HFFc6 (cell line): ENCODE results near the gene USF3. TPM values are rescaled to one million over a fixed set of nuclear protein-coding genes. Genes with fewer than 3 reads are reported as not detected.

Experiments
- DNase-seq: peaks from one replicate; pipeline ENCODE4 v3.0.0-alpha.2; 2018
- H3K27ac Mint-ChIP-seq: 2 replicates; pipeline ENCODE4 v1.8.0; 2020; ENCODE audit warnings: mild to moderate bottlenecking, mixed read lengths
- H3K27me3 Mint-ChIP-seq: 2 replicates; pipeline ENCODE4 v1.8.0; 2021; ENCODE audit warnings: mild to moderate bottlenecking, moderate library complexity, mixed read lengths; ENCODE audit not compliant: insufficient read depth
- H3K36me3 Mint-ChIP-seq: 2 replicates; pipeline ENCODE4 v1.8.0; 2021; ENCODE audit warnings: low read depth, mixed read lengths
- H3K4me1 Mint-ChIP-seq: 2 replicates; pipeline ENCODE4 v1.8.0; 2020; ENCODE audit warnings: low read depth, mixed read lengths
- H3K4me3 Mint-ChIP-seq: 2 replicates; pipeline ENCODE4 v1.8.0; 2020; ENCODE audit warnings: mild to moderate bottlenecking, moderate library complexity, mixed read lengths
- H3K9me3 Mint-ChIP-seq: 2 replicates; pipeline ENCODE4 v1.8.0; 2020; ENCODE audit warnings: mild to moderate bottlenecking, mixed read lengths
- CTCF ChIP-seq: fragments of 200-600 bp; sonication (generic); IDR thresholded peaks from 2 replicates; pipeline ENCODE4 v1.5.0; 2021; ENCODE audit warnings: antibody characterized with exemption, mild to moderate bottlenecking
- total RNA-seq, 6 experiments: library from RNA; stranded (reverse); fragmentation: NEBNext Ultra II Directional; extraction: Animal tissue kit (Norgen Biotek cat#: 25700); gene quantifications; 2 replicates in 1 of 6; 3 replicates in 5 of 6; pipeline ENCODE4 v1.2.3, GENCODE V29; 2021

The USF3 gene
- total RNA-seq, 6 experiments from 2014 or later: 8.5 to 10.7 (median 10.5) TPM

GRCh38 chr3:113660458-113660857 is 36.0 kb downstream of the USF3 start:
- no peak for DNase-seq
- Mint-ChIP-seq H3K9me3 (no peaks in the 10 kb centered on the region), H3K4me3 (no peak overlapping the region), H3K27ac (no peak overlapping the region), H3K36me3 (peaks cover 42% of the 10 kb centered on the region), H3K4me1 (no peaks in the 10 kb centered on the region), H3K27me3 (no peaks in the 10 kb centered on the region)
- TF ChIP-seq CTCF: no peak

GRCh38 chr3:113659996-113660395 is 36.4 kb downstream of the USF3 start:
- H3K4me3 Mint-ChIP-seq: no peak overlapping the region
- H3K27ac Mint-ChIP-seq: no peak overlapping the region
- no peaks in the 10 kb centered on the region for H3K9me3 Mint-ChIP-seq
- H3K36me3 Mint-ChIP-seq: peaks cover 43% of the 10 kb centered on the region
- peaks cover 3% of the 10 kb centered on the region for H3K4me1 Mint-ChIP-seq
- no peak for TF ChIP-seq CTCF
- no peak for DNase-seq
- H3K27me3 Mint-ChIP-seq: no peaks in the 10 kb centered on the region

- H3K4me1 Mint-ChIP-seq: peaks cover 7% of the 10 kb centered on the region
- H3K36me3 Mint-ChIP-seq: peaks cover 45% of the 10 kb centered on the region
- no peaks in the 10 kb centered on the region for H3K9me3 Mint-ChIP-seq
- H3K27ac Mint-ChIP-seq: no peak overlapping the region
- no peak overlapping the region for H3K4me3 Mint-ChIP-seq
- TF ChIP-seq CTCF: no peak
- H3K27me3 Mint-ChIP-seq: no peaks in the 10 kb centered on the region
- DNase-seq: no peak
These were observed 37.3 kb downstream of the USF3 start for GRCh38 chr3:113659101-113659541.

- no peaks in the 10 kb centered on the region for H3K27me3 Mint-ChIP-seq
- no peak for TF ChIP-seq CTCF
- peaks cover 45% of the 10 kb centered on the region for H3K36me3 Mint-ChIP-seq
- no peaks in the 10 kb centered on the region for H3K9me3 Mint-ChIP-seq
- peaks cover 7% of the 10 kb centered on the region for H3K4me1 Mint-ChIP-seq
- DNase-seq: no peak
- no peak overlapping the region for H3K27ac Mint-ChIP-seq
- no peak overlapping the region for H3K4me3 Mint-ChIP-seq
These were observed 38.3 kb downstream of the USF3 start for GRCh38 chr3:113658107-113658506.

- Mint-ChIP-seq H3K4me1 (peaks cover 7% of the 10 kb centered on the region), H3K4me3 (no peak overlapping the region), H3K36me3 (peaks cover 49% of the 10 kb centered on the region), H3K27ac (no peak overlapping the region), H3K27me3 (no peaks in the 10 kb centered on the region), H3K9me3 (no peaks in the 10 kb centered on the region)
- TF ChIP-seq CTCF: no peak
- DNase-seq: no peak
These were observed 41.6 kb downstream of the USF3 start for GRCh38 chr3:113654851-113655250.

- H3K36me3 Mint-ChIP-seq: peaks cover 44% of the 10 kb centered on the region
- TF ChIP-seq CTCF: no peak
- no peak for DNase-seq
- peaks cover 7% of the 10 kb centered on the region for H3K4me1 Mint-ChIP-seq
- no peak overlapping the region for H3K4me3 Mint-ChIP-seq
- no peaks in the 10 kb centered on the region for H3K27me3 Mint-ChIP-seq
- no peak overlapping the region for H3K27ac Mint-ChIP-seq
- H3K9me3 Mint-ChIP-seq: no peaks in the 10 kb centered on the region
These were observed 42.1 kb downstream of the USF3 start for GRCh38 chr3:113654310-113654709.
